Skeletal muscle cell (primary cell): ENCODE data around the gene CYTH2.
"Not testable (repeated sequence)": the region's sequence is repeated elsewhere in the genome, so short reads cannot be mapped to it uniquely, and the experiment has no call there.

Source experiments
- DNase-seq: peaks from one replicate; pipeline ENCODE4 v3.0.0-alpha.2; 2010; ENCODE audit warnings: low read depth
- H3K4me3 ChIP-seq: 2 replicates; pipeline ENCODE4 v1.5.1; 2011; ENCODE audit warnings: low read depth, mild to moderate bottlenecking, control low read depth, low read length, moderate library complexity

Gene CYTH2

DNA sequence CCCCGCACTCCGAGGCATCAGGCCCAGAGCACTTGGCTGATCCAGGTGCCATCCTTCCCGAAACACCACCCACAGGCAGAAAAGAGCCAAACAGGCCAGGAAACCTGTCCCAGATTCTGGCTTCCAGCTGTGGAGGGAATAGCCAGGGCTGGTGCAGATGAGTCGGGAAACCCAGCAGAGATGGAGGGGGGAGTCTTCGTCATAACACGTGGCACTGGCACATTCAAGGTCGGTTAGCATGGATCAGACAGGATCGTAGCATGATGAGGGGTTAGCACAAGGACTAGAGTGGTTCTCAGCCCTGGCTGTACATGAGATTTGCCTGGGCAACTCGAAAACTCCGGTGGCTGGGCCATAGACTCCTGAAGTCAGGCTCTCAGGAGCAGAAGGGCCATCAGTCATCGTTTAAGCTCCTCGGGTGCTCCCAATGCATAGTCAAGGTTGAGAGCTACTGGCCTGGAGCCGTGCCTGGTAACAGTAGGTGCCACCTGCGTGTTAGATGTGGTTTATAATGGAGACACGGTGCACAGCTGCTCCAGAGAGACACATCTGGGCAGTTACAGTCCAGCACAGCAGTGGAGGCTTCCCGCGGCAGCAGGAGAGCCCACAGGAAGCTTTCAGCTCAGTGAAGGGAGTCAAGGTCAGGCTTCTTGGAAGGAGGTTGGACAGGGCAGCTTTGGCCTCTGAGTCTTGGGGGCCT is 6.3 kb downstream of the CYTH2 start:
- H3K4me3 ChIP-seq, result no peak overlapping the region
- no peak for DNase-seq

- DNase-seq, result no peak
- no peak overlapping the region for H3K4me3 ChIP-seq
Observed at GRCh38 chr19:48476176-48476575, 7.0 kb downstream of the CYTH2 start.

- no peak for DNase-seq
- no peak overlapping the region for H3K4me3 ChIP-seq
Observed at GRCh38 chr19:48477067-48477685, 8.0 kb downstream of the CYTH2 start.

GRCh38 chr19:48477698-48478338 is 8.6 kb downstream of the CYTH2 start:
- no peak for DNase-seq
- no peak overlapping the region for H3K4me3 ChIP-seq

DNA sequence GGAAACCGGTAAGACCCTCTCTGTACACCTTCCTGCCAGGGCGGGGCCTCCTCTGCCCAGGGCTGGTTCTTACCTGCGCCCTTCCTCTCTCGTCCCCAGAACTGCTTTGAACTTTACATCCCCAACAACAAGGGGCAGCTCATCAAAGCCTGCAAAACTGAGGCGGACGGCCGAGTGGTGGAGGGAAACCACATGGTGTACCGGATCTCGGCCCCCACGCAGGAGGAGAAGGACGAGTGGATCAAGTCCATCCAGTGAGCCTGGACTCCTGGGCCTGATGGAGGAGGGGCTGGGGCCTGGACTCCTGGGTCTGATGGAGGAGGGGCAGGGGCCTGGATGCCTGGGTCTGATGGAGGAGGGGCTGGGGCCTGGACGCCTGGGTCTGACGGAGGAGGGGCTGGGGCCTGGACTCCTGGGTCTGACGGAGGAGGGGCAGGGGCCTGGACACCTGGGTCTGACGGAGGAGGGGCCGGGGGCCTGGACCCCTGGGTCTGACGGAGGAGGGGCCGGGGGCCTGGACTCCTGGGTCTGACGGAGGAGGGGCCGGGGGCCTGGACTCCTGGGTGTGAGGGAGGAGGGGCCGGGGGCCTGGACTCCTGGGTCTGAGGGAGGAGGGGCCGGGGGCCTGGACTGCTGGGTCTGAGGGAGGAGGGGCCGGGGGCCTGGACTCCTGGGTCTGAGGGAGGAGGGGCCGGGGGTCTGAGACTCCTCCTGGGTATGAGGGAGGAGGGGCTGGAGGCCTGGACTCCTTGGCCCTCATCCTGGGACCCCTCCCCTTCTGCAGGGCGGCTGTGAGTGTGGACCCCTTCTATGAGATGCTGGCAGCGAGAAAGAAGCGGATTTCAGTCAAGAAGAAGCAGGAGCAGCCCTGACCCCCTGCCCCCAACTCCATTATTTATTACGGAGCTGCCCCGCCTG is 9.4 kb downstream of the CYTH2 start:
- DNase-seq, result no peak
- no peak overlapping the region for H3K4me3 ChIP-seq

GRCh38 chr19:48479686-48480085 is 10.5 kb downstream of the CYTH2 start:
- DNase-seq, result no peak
- H3K4me3 ChIP-seq, result no peak overlapping the region

GRCh38 chr19:48480183-48480557 is 11.0 kb downstream of the CYTH2 start:
- DNase-seq, result no peak

DNA sequence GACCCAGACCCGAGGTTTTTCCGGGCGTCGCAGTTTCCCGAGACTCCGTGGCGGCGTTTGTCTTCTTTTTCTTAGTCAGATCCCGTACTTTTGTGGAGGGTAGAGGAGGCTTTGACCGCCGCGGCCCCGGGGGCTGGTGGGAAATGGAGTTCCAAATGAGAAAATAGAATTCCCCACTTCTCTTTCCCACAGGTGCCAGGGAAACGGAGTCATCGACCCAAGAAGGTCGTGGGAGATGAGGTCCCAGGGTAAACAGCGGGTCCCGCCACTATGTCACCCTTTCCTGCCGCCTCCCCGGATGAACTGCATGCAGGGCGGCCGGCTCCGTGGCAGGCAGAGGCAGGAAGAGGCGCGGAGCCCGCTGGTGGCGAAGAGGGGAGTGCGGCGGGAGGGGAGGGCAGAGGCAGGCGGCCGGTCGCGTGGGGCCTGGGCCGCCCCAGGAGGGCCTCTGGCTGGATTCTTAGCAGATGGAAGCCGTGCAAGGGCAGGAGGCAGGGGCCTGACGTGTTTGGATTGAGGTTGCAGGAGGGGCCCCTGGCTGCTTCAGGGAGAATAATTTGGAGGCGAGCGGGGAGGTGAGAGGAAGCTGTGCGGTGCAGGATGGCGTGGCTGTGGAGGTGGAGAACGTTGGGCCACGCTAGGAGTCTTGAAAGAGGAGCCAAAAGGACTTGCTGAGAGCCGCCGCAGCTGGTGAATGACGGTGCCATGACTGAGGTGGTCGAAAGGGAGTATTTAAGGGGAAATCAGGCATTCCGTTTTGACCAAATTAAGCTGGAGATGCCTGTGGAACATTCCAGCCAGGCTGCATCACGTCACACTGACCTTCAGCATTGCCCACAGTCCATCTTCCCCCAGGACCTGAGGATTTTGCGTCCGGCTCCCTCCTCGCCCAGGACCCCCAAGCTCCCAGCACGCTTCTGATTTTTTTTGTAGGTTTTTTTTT is 11.7 kb downstream of the CYTH2 start:
- H3K4me3 ChIP-seq, result peak overlapping the region; percentile 40

More at GRCh38 chr19:48480183-48480557, 11.0 kb downstream of the CYTH2 start:
- peak overlapping the region; percentile 40 for H3K4me3 ChIP-seq

GRCh38 chr19:48481846-48482639 is 12.9 kb downstream of the CYTH2 start:
- no peak for DNase-seq
- H3K4me3 ChIP-seq, result no peak overlapping the region

More for the DNA sequence above, 11.7 kb downstream of the CYTH2 start:
- DNase-seq, result no peak

- H3K4me3 ChIP-seq, result no peak overlapping the region
- DNase-seq, result no peak
Observed at GRCh38 chr19:48483301-48483700, 14.1 kb downstream of the CYTH2 start.

- no peak overlapping the region for H3K4me3 ChIP-seq
- DNase-seq, result no peak
Observed at GRCh38 chr19:48484247-48484893, 15.2 kb downstream of the CYTH2 start.

DNA sequence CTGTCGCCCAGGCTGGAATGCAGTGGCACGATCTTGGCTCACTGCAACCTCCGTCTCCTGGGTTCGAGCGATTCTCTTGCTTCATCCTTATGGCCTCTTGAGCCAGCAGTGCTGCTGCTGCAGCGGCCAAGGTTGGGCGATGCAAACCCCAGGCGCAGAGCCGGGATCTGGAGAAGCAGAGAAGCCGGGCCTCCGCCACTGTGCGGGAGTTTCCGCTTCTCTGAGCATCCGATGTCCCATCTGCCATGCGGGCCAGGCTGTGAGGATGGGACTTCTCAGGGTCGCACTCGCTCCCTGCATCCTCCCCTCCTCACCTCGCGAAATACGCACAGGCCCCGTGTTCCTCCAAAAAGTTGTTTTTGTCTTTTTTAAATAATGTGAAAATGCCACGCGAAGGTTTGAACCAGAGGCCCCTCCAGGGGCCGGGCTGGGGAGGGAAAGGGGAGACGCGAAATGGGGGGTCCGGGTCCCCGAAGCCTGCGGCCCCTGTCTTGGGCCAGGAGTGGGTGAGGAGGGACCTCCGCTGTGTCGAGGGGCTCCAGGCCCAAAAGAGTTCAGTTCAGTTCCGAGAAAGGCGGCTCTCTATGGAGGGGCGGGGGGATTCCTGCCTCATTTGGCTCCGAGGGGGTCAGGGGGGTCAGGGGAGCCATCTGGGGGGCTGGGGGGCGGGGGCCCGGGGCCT is 15.9 kb downstream of the CYTH2 start:
- no peak for DNase-seq
- H3K4me3 ChIP-seq, result no peak overlapping the region

GRCh38 chr19:48486706-48487105 is 17.5 kb downstream of the CYTH2 start:
- H3K4me3 ChIP-seq, DNase-seq: not testable (repeated sequence)

- no peak overlapping the region for H3K4me3 ChIP-seq
Observed at GRCh38 chr19:48487544-48487943, 18.4 kb downstream of the CYTH2 start.

GRCh38 chr19:48487948-48488347 is 18.8 kb downstream of the CYTH2 start:
- no peak for DNase-seq
- no peak overlapping the region for H3K4me3 ChIP-seq

More at GRCh38 chr19:48487544-48487943, 18.4 kb downstream of the CYTH2 start:
- no peak for DNase-seq

- not testable (repeated sequence) for DNase-seq, H3K4me3 ChIP-seq
Observed at GRCh38 chr19:48488478-48488877, 19.3 kb downstream of the CYTH2 start.
